GM18508 (cell line): ENCODE results near the gene WASL.
A peak's percentile ranks its signal among the peaks of the same experiment; 100 is the strongest.

ENCODE experiments used
- ATAC-seq: cut with Tn5 transposase; IDR thresholded peaks from one replicate; pipeline ENCODE4 v1.9.1; 2021; ENCODE audit warnings: moderate number of reproducible peaks; ENCODE audit not compliant: insufficient read depth, unreplicated experiment

WASL gene

GRCh38 chr7:123770378-123770777 lies 21.6 kb upstream of the WASL start:
- peak; percentile 95 for ATAC-seq

GRCh38 chr7:123769371-123769770 lies 20.6 kb upstream of the WASL start:
- ATAC-seq = no peak

DNA sequence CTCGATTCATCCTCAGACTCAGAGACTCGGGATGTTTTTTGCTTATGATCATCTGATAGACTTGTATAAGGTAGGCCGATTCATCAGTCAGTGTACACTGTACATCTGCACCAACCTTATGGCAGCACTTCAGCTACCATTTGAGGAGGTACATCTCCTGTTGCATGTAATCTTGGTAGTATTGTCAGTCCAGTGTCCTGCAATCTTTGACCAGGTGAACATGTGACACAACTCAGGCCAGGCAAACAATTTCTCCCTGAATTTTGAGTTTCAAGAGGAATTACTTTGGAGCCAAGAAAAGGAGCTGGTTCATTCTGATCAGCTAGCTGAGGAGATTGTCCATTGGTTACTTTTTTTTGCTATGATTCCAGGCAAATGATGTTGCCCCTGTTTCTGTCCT lies 19.7 kb upstream of the WASL start:
- no peak for ATAC-seq

GRCh38 chr7:123763191-123763661 lies 14.4 kb upstream of the WASL start:
- no peak for ATAC-seq

GRCh38 chr7:123761729-123762128 lies 12.9 kb upstream of the WASL start:
- ATAC-seq = no peak

DNA sequence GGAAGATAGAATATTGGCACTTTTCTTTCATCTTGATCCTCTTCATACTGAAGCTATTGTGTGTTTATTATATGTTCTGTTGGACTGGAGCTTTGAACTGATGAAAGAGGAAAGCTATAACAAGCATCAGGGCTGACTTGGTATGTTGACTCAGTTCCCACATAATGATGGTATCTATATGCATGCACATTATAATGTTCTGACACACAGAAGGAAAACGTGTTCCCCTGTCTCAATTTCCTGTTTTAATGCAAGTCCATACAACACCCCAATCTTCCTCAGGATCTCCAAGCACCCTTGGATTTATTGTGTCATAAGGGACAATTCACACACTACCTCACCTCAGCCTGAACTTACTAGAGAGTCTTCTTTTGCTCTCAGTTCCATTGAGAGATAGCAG lies 8.3 kb upstream of the WASL start:
- ATAC-seq = no peak

- ATAC-seq = no peak
These were observed 6.5 kb upstream of the WASL start for GRCh38 chr7:123755338-123755737.

DNA sequence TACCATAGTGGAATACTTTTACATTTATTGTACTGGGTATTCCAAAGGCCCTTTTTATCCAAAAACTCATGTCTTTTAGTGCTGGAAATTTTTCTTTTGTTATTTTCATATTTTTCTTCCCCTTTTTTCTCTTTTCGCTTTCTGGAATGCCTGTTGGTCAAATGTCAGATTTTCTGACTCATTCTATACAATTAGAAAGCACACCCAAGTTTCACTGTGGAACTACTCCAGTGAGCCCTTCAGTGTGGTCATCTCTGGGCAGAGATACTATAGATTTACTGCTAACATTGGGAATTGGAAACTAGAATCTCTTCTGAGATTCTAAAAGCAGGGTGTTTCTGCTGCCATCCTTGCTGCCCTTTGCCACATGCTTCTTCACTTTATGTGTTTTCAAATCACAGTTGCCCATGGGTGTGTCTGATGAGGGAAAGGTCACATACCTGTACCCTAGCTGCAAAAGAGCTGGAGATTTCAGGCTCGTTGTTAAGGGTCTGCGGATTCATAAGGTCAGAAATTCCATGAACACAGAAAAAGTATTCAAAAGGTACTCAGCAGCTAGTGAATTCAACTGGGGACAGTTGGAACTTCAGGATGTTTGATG lies 5.6 kb upstream of the WASL start:
- no peak for ATAC-seq

- no peak for ATAC-seq
These were observed 3.7 kb upstream of the WASL start for GRCh38 chr7:123752534-123752933.

- no peak for ATAC-seq
These were observed 3.0 kb upstream of the WASL start for GRCh38 chr7:123751821-123752220.

DNA sequence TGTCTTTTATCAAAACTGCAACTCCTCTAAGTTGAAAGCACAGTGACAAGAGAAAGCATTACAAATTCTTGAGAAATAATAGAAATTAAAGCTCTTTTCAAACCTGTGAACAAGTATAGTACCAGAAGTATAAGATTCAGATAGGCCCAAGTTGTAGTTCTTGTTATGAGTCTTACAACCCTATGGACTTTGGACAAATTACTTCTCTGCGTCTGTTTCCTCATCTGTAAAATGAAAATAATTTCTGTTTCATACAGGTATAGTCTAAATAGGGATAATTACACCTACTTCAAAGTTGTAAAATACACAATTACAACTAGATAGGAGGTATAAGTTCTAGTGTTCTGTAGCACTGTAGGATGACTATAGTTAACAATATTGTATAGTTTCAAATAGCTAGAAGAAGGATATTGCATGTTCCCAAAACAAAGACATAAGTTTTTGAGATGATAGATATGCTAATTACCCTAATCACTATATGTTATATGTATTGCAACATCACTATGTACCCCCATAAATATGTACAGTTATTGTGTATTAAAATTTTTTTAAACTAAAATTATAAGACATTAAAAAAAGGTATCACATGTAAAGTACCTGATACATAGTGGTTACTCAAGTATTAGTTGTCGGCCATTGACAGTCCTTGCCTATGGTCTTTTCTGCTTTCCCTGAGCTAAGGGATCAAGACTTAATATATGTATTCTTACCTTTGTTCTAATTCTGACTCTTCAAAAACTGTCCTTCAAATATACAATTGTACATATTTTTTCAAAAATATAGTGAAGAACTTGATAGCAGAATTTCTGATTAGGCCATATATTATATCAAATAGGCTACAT lies 1.8 kb upstream of the WASL start:
- no peak for ATAC-seq

- peak; percentile 13 for ATAC-seq
These were observed 694 bp upstream of the WASL start for GRCh38 chr7:123749537-123749857.

DNA sequence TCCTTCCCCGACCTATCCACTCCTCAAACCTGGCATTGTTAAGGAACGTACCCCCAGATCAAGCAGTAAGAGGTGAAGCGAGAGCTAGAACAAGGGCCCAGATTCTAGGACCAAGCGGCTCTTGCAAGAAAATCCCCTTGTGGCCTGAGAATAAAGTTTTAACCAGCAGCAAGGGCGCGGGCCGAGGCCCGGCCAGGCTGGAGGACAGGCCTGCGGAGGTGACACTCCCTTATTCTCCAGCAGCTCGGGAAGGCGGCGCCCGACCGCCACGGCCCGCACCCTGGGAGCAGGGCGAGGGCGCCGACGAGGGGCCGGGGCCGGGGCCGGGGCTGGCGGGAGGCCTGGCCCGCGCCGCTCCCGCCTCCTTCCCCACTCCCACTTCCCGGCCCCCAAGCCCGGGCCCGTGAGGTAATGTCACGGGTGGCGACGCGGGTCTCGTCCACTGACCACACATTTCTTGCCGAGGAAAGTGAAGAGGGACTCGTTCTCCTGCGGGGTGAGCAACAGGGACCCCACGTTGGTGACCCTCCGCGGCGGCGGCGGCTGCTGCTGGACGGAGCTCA lies 551 bp downstream of the WASL start:
- no peak for ATAC-seq

DNA sequence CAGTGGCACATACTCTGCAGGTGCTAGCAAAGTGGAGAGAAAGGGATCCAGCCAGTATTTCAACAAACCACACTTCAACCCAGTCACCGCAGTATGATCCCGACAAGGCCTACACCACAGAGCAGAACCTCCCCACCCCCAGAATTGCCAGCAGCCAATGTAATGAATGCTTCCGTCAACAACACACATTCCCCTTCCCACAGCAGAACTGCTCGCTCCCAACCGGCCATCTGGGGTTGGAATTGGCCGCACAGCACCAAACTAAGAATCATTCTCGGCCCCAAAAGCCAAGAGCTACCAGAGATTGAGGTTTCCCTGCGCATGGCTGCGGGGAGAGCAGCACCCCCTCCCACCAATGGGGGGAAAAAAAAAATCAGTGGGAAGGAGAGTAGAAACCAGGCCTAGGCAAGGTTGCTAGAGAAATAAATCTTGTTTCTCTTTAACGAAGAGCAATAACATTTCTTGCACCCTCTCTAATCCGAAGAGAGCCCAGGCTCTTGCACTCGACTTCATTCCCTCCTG lies 1.1 kb downstream of the WASL start:
- ATAC-seq = no peak

- no peak for ATAC-seq
These were observed 1.8 kb downstream of the WASL start for GRCh38 chr7:123746931-123747488.

DNA sequence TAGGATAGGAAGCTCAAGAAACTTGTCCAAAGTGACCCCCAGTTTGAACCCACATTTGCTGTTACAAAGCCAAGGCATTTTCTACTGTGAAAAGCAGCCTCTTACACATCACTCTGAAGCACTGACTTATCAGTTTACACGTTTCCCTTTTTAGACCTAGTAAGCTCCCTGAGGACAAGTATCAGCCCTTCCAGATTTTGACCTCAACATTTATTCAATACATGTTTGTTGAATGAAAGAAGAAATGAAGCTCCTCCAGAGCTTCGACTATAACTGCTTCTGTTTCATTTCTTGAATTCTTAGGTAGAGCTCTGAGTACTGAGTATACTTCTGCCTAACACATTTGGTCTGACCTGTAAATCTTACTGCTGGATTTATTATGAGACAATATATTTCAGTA lies 2.7 kb downstream of the WASL start:
- ATAC-seq = no peak

- no peak for ATAC-seq
These were observed 3.4 kb downstream of the WASL start for GRCh38 chr7:123745437-123745836.

- no peak for ATAC-seq
These were observed 4.4 kb downstream of the WASL start for GRCh38 chr7:123744416-123744815.

- ATAC-seq = no peak
These were observed 6.9 kb downstream of the WASL start for GRCh38 chr7:123741940-123742339.

- ATAC-seq = no peak
These were observed 10.0 kb downstream of the WASL start for GRCh38 chr7:123738808-123739207.

- no peak for ATAC-seq
These were observed 10.4 kb downstream of the WASL start for GRCh38 chr7:123738356-123738755.
